Stromal cell of bone marrow (primary cell): ENCODE data around the gene HS6ST3.

Experiments
- DNase-seq: peaks from one replicate; pipeline ENCODE4 v3.0.0-alpha.2; 2012; ENCODE audit warnings: low read depth

HS6ST3 gene

GRCh38 chr13:96837809-96838208 lies 747.9 kb downstream of the HS6ST3 start:
- DNase-seq: no peak

DNA sequence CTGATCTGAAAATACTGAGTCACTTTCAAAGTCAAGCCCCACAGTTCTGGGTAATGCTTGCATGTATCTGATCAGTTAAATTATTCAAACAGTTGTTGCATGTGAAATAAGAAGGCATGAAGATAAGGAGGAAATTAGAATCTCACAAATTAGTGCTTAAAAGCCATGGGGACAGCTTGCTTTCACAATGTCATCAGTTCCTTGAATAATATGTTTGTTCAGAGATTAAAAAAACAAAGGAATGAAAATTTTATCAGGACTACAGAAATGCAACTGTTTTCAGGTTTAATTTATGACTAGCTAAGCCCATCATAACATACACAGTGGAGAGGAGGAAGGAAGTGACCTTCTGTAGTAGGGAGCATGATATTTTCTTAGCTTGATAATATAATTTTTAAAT lies 754.3 kb downstream of the HS6ST3 start:
- DNase-seq: no peak

- no peak for DNase-seq
Measured at GRCh38 chr13:96844616-96845015, 754.7 kb downstream of the HS6ST3 start.

DNA sequence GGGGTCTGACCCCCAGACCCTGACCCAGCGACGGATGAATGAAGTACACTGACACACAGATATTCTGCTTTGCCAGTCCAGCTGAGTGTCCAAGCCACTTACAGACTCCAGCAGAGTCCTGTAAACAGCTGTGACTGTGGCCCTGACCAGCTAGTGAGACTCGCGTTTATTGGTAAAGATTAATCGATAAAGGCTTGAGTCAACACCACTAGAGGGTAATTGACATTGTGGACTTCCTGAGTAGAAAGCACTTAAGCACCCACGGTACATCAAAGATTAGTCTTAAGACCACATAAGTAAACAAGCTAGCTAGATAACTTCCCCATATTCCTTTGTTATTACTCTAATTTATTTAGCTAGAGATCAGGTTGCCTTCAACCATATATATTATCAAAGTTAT lies 758.4 kb downstream of the HS6ST3 start:
- no peak for DNase-seq

DNA sequence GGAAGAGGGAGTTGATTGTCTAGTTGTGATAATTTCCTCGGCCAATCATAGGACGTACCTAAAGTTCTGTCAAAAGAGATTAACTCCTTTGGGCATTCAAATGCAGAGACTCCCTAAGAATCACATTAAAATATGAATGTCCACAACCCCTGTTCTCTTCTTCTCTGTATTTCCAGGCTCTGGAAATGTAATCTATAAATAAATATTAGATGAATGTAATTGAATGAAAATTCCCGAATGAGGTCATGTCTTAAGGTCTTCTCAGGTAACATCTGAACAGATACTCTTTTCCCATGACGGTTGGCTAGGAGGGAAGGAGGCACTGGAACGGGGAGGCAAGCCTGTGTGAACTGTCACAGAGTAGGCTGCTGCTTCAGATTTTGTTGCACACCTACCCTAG lies 759.2 kb downstream of the HS6ST3 start:
- no peak for DNase-seq

- DNase-seq: no peak
Measured at GRCh38 chr13:96850538-96851145, 760.7 kb downstream of the HS6ST3 start.

DNA sequence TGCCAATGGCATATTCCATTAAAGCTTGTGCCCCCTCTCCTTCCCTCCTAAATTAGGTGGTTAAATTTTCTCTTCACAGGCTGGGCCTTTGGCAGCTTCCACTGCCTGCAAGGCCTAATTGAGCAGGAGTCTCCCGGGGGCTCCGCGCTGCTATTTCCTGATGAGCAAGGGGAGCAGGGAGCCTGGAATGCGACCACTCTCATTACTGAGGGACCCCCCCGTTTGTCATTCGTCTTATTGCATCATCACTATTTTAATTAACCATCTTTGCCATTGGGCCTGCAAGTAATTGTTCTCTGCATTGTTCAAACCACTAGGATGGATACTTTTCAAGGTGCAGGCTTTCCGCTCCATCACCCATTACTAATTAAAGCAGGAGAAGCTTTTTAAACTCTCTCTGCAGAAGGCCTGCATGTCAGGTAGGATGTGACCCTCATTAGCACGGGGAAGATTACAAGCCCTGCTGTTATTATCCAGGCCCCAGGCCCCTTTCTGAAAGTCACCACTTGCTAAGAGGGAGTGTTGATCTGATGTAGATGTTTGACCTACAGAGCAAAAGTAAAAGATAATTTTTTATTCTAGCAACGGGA lies 762.0 kb downstream of the HS6ST3 start:
- no peak for DNase-seq

- no peak for DNase-seq
Measured at GRCh38 chr13:96858133-96858826, 768.4 kb downstream of the HS6ST3 start.

DNA sequence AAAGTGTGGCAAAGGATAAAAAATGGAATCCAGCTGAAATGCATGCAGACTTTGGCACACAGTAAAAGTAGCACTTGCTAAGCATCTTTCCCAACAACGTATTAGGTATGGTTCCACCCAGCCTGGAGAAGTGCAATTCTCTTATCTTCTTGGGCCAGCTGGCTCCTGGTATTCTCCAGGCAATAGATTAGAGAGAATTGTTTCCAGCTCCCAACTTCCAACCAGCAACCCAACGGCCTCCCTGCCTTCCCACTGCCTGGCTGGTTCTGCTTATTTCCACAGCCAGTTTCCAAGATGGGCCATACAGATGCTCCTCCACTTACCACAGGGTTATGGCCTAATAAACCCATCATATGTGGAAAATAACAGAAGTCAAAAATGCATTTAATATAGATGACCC lies 771.0 kb downstream of the HS6ST3 start:
- DNase-seq: no peak

DNA sequence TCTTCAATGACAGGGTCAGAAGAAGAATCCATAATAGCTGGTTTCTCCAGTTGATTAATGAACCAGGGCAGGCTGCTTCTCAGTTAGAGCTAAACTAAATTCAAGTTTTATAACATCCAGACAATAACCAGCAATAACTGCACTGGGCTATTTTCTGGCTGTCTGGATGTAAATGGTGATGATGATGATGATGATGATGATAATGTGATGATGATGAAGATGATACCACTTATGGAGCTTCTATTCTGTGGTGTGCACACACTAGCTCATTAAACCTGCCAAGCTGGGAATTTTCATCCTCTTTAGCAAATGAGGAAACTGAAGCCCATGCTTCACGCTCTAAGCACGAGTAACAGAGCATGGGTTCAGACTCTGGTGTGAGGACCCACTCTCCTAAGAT lies 772.2 kb downstream of the HS6ST3 start:
- no peak for DNase-seq

GRCh38 chr13:96862999-96863398 lies 773.1 kb downstream of the HS6ST3 start:
- no peak for DNase-seq

DNA sequence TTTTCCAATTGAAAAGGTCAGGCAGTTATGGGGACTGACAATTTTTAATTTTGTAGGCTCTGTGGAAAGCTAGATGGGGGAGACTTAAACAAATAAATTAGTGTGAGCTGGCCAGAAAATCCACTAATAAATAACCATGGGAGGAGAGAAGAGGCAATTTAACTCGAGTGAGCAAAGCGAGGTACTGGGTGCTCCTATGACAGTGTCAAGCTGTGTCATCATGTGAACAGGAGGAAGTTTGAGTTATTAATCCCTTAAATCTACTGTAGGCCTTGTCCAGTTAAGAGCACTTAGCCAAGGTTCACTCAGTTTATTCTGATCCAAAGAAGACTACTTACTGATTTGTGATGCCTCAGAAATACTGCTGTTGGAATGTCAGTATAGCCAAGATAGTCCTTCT lies 781.6 kb downstream of the HS6ST3 start:
- DNase-seq: no peak

DNA sequence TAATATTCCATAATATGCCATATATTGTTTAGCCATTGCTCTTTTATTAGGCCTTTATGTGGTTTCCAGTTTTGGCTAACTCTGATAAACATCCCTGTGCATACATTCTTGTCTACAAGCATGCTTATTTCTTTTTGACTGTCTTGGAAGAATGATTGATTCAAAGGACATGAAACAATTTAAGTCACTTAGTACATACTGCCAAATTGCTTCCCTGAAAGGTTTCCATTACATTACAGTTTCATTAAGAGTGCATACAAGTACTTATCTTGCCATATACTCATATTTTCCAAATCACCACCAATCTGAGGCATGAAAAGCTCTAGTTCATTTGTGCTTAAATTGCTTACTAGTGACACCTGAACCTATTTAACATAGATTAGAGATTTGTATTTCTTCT lies 790.5 kb downstream of the HS6ST3 start:
- DNase-seq: no peak
